HG02973 (cell line): ENCODE measurements around the gene OLFM1.
"Not testable (repeated sequence)": the region's sequence is repeated elsewhere in the genome, so short reads cannot be mapped to it uniquely, and the experiment has no call there.

Experiments
- ATAC-seq: cut with Tn5 transposase; IDR thresholded peaks from one replicate; pipeline ENCODE4 v1.9.1; 2021; ENCODE audit warnings: moderate library complexity; ENCODE audit not compliant: unreplicated experiment

The OLFM1 gene

DNA sequence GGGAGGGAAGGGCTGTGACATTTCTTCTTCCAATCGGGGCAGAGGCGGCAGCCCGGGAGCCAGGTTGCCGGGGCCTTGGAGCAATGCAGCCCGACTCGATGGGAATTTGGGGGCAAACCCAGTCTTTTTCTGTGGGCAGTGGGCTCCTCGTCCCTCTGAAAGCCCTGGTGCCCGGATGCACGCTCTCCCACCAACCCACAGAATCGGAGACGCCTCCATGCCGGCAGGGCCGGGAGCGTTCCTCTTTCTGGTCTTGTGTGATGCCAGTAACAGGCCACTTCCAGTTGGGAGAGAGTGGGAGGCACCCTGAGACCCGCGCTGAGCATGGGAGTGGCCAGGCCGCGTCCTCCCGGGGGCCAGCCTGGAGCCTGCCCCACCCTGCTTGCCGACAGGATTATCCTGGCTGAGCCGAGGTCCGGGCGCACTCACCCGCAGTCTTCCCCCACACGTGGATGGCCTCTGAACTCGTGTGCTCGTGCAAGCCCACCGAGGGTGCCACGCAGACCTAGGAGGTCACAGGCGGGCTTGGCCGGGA is 17.8 kb downstream of the OLFM1 start:
- ATAC-seq = no peak

DNA sequence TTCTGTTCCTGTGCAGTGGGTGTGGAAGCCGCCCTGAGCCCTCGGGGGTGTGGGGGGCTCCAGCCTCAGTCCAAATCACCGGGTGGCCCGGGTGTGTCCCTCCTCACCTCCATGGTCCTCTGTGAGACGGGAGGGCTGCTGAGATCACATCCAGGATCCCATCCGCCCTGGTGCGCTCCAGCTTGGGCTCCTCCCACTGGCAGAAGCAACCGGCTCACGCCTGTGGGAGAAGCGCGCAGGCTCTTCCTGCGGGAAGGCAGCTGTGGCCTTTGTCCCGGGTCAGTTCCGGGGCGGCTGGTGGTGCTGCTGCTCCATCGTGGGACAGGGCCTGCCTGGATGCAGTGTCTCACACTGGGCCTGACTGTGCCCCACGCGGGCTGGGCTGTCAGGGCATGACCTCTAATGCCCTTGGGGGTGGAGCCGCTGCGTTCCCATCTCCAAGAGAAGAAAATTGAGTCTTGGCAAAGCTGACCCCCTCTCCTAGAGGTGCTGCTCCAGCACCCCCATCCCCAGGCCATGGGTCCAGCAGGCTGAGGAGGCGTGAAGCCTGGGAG is 18.5 kb downstream of the OLFM1 start:
- ATAC-seq = no peak

- ATAC-seq = no peak
These were observed 19.2 kb downstream of the OLFM1 start for GRCh38 chr9:135106551-135107270.

DNA sequence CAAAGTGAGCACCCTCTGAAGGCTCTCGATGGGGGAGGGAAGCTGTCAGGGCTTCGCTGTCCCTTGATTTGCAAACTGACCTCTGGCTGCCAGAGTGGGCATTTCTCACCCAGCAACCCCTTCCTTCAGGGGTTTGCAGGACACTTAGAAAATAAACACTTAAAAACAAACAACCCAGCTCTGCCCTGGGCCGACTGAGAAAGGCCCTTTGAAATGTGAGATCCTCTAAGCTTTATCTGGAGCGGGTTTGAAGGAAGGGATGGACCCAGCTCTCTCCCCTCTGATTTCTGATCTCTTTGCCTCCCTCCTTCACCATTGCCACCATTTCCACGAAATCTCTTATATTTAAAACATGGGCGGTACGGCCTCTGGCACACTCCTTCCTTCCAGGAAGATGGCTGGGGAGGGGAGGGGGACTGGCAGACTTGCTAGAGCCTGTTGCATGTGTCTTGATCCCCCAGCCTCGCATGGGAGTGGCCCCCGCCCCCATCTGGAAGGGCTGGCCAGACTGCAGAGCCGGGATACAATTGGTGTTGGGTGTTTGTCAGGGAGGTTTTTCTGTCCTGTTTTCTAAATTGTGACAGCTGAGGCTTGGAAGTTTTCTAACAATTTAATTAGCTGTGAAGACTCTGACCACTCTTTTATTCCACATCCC is 20.2 kb downstream of the OLFM1 start:
- no peak for ATAC-seq

GRCh38 chr9:135108831-135109510 is 21.5 kb downstream of the OLFM1 start:
- no peak for ATAC-seq

- no peak for ATAC-seq
These were observed 22.2 kb downstream of the OLFM1 start for GRCh38 chr9:135109650-135110049.

DNA sequence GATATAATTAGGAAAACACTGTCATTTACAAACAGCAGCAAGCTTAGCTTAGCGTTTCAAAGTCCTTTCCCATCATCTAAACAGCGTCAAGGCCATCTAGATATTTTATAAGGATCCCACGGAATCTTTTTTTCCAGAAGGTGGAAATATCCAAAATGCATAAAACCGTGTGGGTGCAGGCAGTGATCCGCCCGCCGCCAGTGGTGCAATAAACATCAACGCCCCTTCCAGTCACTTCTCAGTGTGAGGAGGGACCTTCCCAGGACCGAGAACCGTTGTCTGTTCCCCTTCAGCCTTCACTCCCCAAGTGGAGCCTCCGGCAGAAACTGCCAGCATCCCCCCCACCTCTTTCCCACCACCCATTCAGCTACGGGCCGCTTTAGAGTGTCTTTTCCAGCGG is 22.9 kb downstream of the OLFM1 start:
- ATAC-seq = no peak

GRCh38 chr9:135111600-135111999 is 24.1 kb downstream of the OLFM1 start:
- not testable (repeated sequence) for ATAC-seq

DNA sequence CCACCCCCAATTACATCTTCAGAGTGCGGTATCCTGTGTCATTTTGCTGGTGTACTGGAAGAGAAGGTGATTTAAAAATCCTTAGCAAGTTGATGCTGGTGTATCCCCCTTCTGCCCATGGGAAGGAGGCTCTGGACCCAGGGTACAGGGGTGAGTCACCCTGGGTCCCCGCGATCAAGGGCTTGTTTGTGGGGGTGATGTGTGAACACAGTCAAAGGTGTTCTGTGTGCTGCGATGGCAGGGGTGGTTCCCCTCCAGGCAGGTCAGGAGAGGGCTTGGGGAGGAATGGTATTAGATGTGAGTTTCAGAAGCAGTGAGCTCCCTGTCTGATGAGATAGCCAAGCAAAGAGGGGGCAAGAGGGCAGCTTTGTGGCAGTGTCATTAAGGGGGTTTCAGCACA is 28.9 kb downstream of the OLFM1 start:
- no peak for ATAC-seq

GRCh38 chr9:135116881-135117280 is 29.4 kb downstream of the OLFM1 start:
- no peak for ATAC-seq

DNA sequence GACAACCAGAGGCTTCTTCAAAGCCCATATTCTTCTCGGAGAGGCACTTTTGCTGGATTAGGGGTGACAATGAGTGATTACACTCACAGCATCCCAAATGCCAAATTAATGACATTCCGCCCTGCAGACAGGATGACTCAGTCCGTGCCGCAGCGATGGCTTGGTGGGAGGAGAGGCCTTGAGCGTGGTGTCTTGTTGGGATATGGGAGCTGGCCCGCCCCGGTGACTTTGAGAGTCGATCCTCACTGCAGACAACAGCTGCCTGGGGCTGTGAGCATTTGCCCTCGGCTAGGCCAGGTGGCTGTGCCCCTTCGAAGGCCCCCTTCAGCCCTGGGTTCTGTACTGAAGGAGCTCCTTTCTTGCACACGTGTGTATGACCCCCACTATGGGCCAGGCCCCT is 29.8 kb downstream of the OLFM1 start:
- ATAC-seq = no peak

- ATAC-seq = no peak
These were observed 32.1 kb downstream of the OLFM1 start for GRCh38 chr9:135119496-135120064.

DNA sequence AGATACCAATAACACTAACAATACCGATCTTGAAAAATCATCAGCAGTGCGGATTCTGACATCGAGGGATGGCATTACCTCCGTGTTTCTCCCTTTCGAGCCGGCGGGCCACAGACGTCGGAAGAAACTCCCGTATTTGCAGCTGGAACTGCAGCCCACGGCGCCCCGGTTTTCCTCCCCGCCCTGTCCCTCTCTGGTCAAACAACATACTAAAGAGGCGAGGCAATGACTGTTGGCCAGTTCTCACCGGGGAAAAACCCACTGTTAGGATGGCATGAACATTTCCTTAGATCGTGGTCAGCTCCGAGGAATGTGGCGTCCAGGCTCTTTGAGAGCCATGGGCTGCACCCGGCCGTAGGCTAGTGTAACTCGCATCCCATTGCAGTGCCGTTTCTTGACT is 32.8 kb downstream of the OLFM1 start:
- no peak for ATAC-seq

DNA sequence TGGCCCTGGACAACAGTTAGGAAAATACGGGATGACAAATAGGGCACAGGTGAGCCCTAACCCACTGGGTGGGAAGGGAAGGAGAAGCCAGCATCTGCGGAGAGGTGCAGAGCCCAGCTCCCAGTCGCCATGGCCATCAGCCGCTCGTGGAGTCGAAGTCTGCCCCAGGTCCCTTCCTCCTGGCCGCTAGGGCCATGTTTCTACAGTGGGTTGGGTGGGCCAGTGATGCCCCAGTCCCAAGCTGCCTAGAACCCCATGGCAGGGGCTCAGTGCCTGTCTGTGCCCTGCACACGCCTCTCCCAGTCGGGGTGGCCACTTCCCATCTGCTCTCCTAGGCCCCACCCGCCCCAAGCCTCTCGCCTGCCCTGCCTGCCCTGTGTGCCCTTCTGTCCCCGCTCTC is 34.8 kb downstream of the OLFM1 start:
- no peak for ATAC-seq

- ATAC-seq = no peak
These were observed 35.8 kb downstream of the OLFM1 start for GRCh38 chr9:135123126-135123772.

DNA sequence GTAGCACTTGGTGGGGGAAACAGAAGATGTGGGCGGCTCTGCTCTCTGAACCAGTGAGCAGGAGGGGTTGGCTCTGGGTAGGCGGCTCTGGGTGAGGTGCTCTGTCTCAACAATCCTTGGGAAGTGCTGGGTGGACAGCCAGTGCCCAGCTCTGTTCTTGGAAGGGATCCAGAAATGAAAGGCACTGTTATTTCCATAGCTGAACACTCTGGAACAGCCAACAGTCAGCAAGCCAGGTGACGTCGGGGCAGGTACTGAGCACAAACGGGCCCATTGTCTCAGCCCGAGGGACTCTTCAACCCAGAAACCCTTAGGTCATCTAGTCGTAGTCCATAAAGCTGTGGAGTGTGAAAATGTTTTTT is 36.3 kb downstream of the OLFM1 start:
- no peak for ATAC-seq

- ATAC-seq = no peak
These were observed 39.2 kb downstream of the OLFM1 start for GRCh38 chr9:135126451-135127187.

GRCh38 chr9:135127718-135128670 is 40.5 kb downstream of the OLFM1 start:
- no peak for ATAC-seq

- no peak for ATAC-seq
These were observed 41.7 kb downstream of the OLFM1 start for GRCh38 chr9:135129137-135129695.
